SK-N-SH treated with all-trans-retinoic acid at 6 μM for 48 hours (cell line): ENCODE measurements around the gene CXCL13.

Source experiments
- ARNTL ChIP-seq: fragments of 450-650 bp; formaldehyde crosslinking; IDR thresholded peaks from 2 replicates; pipeline ENCODE4 v1.5.0; 2020; ENCODE audit warnings: low read depth, mild to moderate bottlenecking, moderate library complexity, borderline replicate concordance
- CREB5 ChIP-seq: fragments of 250-450 bp; sonication (Bioruptor Pico); IDR thresholded peaks from 2 replicates; pipeline ENCODE4 v1.5.1; 2020; ENCODE audit warnings: low read depth, mild to moderate bottlenecking, moderate library complexity
- CSRNP3 ChIP-seq: fragments of 250-450 bp; sonication (Bioruptor Pico); IDR thresholded peaks from 2 replicates; pipeline ENCODE4 v1.5.1; 2021; ENCODE audit warnings: mild to moderate bottlenecking, moderate library complexity
- POU6F1 ChIP-seq: fragments of 250-450 bp; sonication (Bioruptor Pico); IDR thresholded peaks from 2 replicates; pipeline ENCODE4 v1.8.0; 2021; ENCODE audit warnings: low read depth, mild to moderate bottlenecking, moderate library complexity, borderline replicate concordance
- PPARA ChIP-seq: fragments of 250-450 bp; sonication (Bioruptor Pico); IDR thresholded peaks from 2 replicates; pipeline ENCODE4 v1.5.0; 2020; ENCODE audit warnings: mild to moderate bottlenecking, borderline replicate concordance
- RARB ChIP-seq: fragments of 250-450 bp; sonication (Bioruptor Pico); IDR thresholded peaks from 2 replicates; pipeline ENCODE4 v1.8.0; 2021; ENCODE audit warnings: mild to moderate bottlenecking, moderate library complexity
- ZC3H10 ChIP-seq: fragments of 250-450 bp; sonication (Bioruptor Pico); IDR thresholded peaks from 2 replicates; pipeline ENCODE4 v1.5.1; 2021; ENCODE audit warnings: mild to moderate bottlenecking, moderate library complexity
- ZNF565 ChIP-seq: fragments of 450-650 bp; formaldehyde crosslinking; conservative IDR thresholded peaks from 2 replicates; pipeline ENCODE4 v1.5.0; 2020; ENCODE audit warnings: low read depth, mild to moderate bottlenecking, moderate library complexity
- TF ChIP-seq, protein P1 (sequence below): fragments of 250-450 bp; sonication (Bioruptor Pico); IDR thresholded peaks from 2 replicates; pipeline ENCODE4 v1.8.0; 2020; ENCODE audit warnings: mild to moderate bottlenecking, moderate library complexity, borderline replicate concordance

GRCh38 chr4:77595364-77595973, 10.2 kb upstream of the CXCL13 start:
- TF ChIP-seq ZNF565 (CRISPR knock-in tag) = no peak
- no peak for TF ChIP-seq ZC3H10 (CRISPR knock-in tag)
- TF ChIP-seq PPARA = no peak
- TF ChIP-seq, protein P1, sequence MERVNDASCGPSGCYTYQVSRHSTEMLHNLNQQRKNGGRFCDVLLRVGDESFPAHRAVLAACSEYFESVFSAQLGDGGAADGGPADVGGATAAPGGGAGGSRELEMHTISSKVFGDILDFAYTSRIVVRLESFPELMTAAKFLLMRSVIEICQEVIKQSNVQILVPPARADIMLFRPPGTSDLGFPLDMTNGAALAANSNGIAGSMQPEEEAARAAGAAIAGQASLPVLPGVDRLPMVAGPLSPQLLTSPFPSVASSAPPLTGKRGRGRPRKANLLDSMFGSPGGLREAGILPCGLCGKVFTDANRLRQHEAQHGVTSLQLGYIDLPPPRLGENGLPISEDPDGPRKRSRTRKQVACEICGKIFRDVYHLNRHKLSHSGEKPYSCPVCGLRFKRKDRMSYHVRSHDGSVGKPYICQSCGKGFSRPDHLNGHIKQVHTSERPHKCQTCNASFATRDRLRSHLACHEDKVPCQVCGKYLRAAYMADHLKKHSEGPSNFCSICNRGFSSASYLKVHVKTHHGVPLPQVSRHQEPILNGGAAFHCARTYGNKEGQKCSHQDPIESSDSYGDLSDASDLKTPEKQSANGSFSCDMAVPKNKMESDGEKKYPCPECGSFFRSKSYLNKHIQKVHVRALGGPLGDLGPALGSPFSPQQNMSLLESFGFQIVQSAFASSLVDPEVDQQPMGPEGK (CRISPR knock-in tag) = no peak
- TF ChIP-seq ARNTL (CRISPR knock-in tag) = no peak
- no peak for TF ChIP-seq POU6F1
- no peak for TF ChIP-seq CREB5 (CRISPR knock-in tag)
- TF ChIP-seq CSRNP3 (CRISPR knock-in tag) = no peak
- TF ChIP-seq RARB (CRISPR knock-in tag) = no peak
